ENCODE measurements around the gene RSPO3. TPM values are rescaled to one million over a fixed set of nuclear protein-coding genes. Genes with fewer than 3 reads are reported as not detected.

Gene RSPO3, protein sequence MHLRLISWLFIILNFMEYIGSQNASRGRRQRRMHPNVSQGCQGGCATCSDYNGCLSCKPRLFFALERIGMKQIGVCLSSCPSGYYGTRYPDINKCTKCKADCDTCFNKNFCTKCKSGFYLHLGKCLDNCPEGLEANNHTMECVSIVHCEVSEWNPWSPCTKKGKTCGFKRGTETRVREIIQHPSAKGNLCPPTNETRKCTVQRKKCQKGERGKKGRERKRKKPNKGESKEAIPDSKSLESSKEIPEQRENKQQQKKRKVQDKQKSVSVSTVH
- not detected for total RNA-seq

DNA sequence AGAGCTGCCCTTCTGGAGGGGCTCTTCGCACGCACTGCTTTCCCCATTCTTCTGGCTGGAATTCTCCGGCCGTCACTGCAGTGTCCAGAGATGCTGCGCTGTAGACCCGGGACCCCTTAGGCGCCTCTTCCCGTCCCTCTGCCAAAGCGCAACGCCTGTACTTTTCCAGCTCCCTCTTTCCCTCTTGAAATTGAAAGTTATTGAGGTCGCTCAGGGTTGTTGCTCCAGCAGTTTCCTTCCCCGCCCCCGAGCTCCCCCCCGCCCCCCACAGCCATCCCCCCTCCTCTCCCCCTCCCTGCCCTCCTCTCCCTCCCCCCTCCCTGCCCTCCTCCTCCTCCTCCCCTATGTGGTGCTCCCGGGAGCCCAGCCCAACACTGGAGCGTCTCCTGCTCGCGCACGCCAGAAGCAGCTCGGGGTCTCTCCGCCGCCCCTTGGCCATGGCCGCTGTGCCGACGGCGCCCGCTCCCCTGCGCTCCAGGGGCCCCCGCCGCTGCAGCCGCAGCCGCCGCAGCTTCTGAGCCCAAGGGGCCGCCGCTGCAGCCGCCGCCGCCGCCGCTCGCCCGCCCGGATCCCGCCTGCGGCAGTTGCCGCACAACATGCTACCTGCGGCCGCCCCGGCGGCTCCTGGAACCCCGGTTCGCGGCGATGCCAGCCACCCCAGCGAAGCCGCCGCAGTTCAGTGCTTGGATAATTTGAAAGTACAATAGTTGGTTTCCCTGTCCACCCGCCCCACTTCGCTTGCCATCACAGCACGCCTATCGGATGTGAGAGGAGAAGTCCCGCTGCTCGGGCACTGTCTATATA, at the start of gene RSPO3:
TSS of gene RSPO3 (plus strand) at position 374 of the 804 bp plus-strand sequence. CDS start 522 bp downstream, outside the sequence.
- Mint-ChIP-seq H3K36me3 (ENCODE audit: low read depth) (no peaks in the 10 kb centered on the region), H3K27ac (no peak within 1 kb of the TSS), H3K9me3 (no peaks in the 10 kb centered on the region), H3K4me3 (peak within 1 kb of the TSS; percentile 67), H3K4me1 (peaks cover 3% of the 10 kb centered on the region), H3K27me3 (peaks cover 55% of the 10 kb centered on the region)
- ATAC-seq (replicated peaks), result peak; percentile 31

DNA sequence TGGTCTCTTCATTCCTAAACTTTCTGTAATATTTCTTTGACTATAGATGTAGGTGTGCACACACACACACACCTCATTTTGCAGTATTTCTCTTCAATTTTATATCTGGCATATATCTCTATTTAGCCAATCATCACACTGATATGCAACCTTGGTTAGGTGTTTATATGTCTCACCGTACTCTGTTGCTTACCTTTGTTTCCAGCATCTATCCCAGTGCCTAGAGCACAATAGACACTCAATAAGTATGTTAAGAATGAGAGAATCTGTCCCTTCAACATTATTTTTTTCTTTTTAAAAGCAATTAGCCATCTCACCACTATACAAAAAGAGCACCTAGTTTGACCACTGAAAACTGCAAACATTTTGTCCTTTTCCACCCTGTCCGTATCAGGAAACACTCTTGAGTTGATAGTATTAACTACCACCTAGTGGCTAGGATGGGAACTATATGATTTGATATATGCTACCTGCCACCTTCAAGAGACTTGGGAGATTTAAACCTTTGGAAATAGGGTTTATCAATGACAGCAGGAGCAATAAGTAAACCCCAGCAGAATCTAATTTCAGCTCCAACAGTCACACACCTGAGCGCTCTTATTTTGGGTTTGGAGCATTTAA, 48.7 kb upstream of the RSPO3 start:
- no peaks in the 10 kb centered on the region for H3K9me3 Mint-ChIP-seq
- no peak overlapping the region for H3K4me3 Mint-ChIP-seq
- ATAC-seq (replicated peaks), result no peak
- H3K4me1 Mint-ChIP-seq, result no peaks in the 10 kb centered on the region
- H3K27me3 Mint-ChIP-seq, result no peaks in the 10 kb centered on the region
- no peaks in the 10 kb centered on the region for H3K36me3 Mint-ChIP-seq (ENCODE audit: low read depth)
- H3K27ac Mint-ChIP-seq, result no peak overlapping the region

DNA sequence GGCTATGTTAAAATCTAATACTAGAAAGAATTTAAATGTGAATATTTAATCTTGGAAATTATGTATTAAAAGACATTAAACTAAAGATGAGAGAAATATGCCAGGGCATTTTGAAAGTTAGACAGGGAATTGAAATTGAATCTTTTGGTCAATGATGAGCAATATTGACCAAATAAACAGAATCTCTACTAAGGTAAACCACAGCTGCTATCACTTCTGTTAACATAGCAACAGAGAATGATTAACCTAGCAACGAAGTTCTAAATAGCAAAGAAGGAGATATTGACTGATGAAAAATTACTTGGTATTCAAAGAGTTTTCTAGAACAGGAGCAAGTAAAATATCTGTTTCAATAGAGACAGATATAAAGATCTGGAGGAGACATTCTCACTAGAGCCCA, 45.2 kb upstream of the RSPO3 start:
- no peaks in the 10 kb centered on the region for H3K27me3 Mint-ChIP-seq
- no peak overlapping the region for H3K27ac Mint-ChIP-seq
- no peak for ATAC-seq (replicated peaks)
- no peaks in the 10 kb centered on the region for H3K9me3 Mint-ChIP-seq
- H3K4me1 Mint-ChIP-seq, result no peaks in the 10 kb centered on the region
- H3K4me3 Mint-ChIP-seq, result no peak overlapping the region
- H3K36me3 Mint-ChIP-seq (ENCODE audit: low read depth), result no peaks in the 10 kb centered on the region

DNA sequence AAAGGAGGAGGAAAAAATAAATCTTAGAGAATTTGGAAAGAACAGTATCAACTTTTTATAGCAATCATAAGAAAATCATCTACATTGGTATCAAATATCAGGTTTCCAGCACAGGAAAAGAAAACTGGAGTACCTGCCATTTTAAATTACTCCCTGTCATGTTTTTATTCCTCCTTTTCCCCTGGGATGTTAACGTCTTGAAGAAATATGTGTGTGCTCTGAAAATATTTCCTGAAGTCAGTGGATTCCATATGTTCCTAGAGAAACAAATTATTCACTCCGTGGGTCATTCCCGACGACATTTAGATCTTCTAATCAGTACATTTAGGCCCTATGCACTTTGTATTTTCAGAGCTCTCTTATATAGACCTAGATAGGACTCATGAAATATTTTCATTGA, 42.0 kb upstream of the RSPO3 start:
- ATAC-seq (replicated peaks), result no peak
- H3K4me1 Mint-ChIP-seq, result no peaks in the 10 kb centered on the region
- peaks cover 9% of the 10 kb centered on the region for H3K27me3 Mint-ChIP-seq
- no peak overlapping the region for H3K4me3 Mint-ChIP-seq
- H3K9me3 Mint-ChIP-seq, result no peaks in the 10 kb centered on the region
- H3K36me3 Mint-ChIP-seq (ENCODE audit: low read depth), result no peaks in the 10 kb centered on the region
- no peak overlapping the region for H3K27ac Mint-ChIP-seq

DNA sequence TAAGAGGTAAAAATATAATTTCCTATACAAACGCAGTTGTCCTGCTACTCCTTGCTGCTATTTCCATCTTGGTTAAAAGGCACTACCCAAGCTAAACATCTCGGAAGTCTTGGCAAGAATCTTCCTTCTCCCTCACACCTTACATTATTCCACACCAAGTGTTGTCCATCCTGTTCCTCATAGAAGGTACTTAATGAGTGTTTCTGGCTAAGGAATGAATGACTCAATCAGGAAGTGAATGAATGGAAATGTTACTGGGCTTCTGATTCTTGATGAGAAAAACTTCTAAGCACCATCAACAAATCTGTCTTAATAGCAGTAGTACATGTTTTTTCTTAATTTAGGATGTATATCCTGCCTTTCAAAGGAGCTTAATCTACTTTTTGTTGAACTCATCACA, 40.6 kb upstream of the RSPO3 start:
- peaks cover 11% of the 10 kb centered on the region for H3K27me3 Mint-ChIP-seq

DNA sequence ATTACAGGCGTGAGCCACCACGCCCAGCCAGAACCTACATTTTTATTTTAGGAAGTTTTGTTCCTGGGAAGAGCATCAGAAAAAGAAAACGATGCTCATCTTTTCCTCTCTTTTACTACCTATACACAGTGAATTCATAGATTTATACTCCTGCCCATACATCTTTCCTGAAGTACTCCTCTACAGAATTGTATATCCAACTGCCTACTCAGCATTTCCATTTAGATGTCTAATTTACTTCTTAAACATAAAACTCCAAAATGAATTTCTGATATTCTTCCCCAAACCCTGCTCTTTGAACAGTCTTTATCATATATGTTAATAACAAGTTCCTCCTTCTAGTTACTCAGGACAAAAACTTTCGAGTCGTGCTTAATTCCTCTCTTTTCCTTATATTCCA, 39.8 kb upstream of the RSPO3 start:
- Mint-ChIP-seq H3K27me3 (peaks cover 11% of the 10 kb centered on the region), H3K4me3 (no peak overlapping the region), H3K9me3 (no peaks in the 10 kb centered on the region), H3K36me3 (ENCODE audit: low read depth) (no peaks in the 10 kb centered on the region), H3K27ac (no peak overlapping the region), H3K4me1 (no peaks in the 10 kb centered on the region)
- no peak for ATAC-seq (replicated peaks)

More for the DNA sequence above, 40.6 kb upstream of the RSPO3 start:
- Mint-ChIP-seq H3K4me3 (no peak overlapping the region), H3K27ac (no peak overlapping the region), H3K4me1 (no peaks in the 10 kb centered on the region), H3K36me3 (ENCODE audit: low read depth) (no peaks in the 10 kb centered on the region), H3K9me3 (no peaks in the 10 kb centered on the region)
- no peak for ATAC-seq (replicated peaks)

DNA sequence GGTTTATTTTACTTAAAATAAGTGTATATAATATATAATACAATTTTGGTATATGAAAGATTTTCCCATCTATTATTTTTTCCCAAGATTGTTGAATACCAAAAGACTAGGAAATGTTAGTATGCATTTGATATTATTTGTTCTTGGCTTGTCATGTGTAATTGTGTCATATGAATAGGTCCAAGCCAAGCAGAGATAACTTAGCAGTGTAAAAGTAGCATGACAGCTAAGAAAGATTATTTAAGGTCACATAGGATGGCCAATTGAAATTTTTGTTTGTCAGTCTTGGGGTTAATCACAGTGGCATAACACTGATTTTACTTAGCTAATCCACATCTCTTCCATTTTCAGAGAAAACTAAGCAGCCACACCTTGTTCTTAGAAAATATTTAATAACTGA, 38.8 kb upstream of the RSPO3 start:
- peaks cover 11% of the 10 kb centered on the region for H3K27me3 Mint-ChIP-seq

DNA sequence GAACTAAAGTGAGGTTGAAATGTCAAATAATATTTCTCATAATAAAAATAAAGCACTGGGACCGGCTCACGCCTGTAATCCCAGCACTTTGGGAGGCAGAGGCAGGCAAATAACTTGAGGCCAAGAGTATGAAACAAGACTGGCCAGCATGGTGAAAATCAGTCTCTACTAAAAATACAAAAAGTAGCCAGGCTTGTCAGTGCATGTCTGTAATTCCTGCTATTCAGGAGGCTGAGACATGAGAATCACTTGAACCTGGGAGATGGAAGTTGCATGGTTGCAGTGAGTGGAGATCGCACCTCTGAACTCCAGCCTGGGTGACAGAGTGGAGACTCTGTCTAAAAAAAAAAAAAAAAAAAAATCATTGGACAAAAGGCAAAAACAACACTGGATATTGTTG, 38.4 kb upstream of the RSPO3 start:
- ATAC-seq (replicated peaks), result no peak
- H3K27ac Mint-ChIP-seq, result no peak overlapping the region
- H3K36me3 Mint-ChIP-seq (ENCODE audit: low read depth), result no peaks in the 10 kb centered on the region
- no peak overlapping the region for H3K4me3 Mint-ChIP-seq
- no peaks in the 10 kb centered on the region for H3K4me1 Mint-ChIP-seq
- H3K27me3 Mint-ChIP-seq, result peaks cover 11% of the 10 kb centered on the region
- no peaks in the 10 kb centered on the region for H3K9me3 Mint-ChIP-seq

More for the DNA sequence above, 38.8 kb upstream of the RSPO3 start:
- Mint-ChIP-seq H3K9me3 (no peaks in the 10 kb centered on the region), H3K4me3 (no peak overlapping the region), H3K4me1 (no peaks in the 10 kb centered on the region), H3K27ac (no peak overlapping the region), H3K36me3 (ENCODE audit: low read depth) (no peaks in the 10 kb centered on the region)
- no peak for ATAC-seq (replicated peaks)

DNA sequence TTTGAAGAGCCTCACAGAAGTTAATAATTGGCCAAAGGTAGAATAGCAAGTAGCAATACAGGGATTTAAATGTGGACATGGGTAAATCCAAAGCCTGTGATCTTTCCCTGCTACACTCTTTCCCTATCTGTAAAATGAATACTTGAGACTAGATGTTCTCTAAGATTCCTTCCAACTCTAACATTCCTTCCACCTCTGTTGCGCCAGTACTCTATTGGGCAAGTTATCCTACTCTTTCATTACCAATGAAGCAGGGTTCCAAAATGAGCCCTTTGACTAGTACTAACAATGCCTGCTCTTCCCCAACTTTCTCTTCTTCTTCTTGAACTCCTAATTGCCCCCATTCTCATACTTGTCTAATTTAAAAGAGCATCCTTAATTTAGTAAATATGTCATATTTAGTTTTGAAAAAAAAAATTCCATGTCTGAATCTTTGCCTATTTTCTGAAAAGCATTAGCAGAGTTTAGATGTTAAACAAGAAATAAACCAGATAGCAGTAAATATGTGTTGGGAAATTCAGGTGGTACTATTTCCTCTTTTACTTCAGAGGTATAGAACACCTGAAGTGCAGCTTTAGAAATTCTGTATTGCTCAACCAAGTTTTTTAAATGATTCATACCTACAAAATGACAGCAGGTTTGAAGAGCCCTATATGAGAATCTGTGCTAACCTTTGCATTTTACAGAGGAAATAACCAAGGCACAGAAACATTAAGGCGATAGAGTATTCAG, 35.1 kb upstream of the RSPO3 start:
- no peaks in the 10 kb centered on the region for H3K4me1 Mint-ChIP-seq
- no peaks in the 10 kb centered on the region for H3K36me3 Mint-ChIP-seq (ENCODE audit: low read depth)
- H3K4me3 Mint-ChIP-seq, result no peak overlapping the region

DNA sequence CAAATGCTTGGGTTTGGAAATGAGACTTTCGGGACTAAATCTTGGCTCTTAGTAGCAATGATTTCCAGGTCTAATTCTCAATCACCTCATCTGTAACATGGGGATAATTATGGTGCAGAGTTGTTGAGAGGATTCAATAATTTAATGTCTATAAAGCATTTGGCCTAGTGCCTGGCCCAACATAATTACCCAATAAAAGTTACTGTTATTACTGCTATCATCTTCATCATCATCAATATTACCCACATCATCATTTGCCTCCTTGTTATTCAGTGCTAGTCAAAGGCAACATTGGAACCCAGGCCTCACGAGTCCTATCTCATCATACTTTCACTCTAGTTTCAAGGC, 34.5 kb upstream of the RSPO3 start:
- H3K27me3 Mint-ChIP-seq, result peaks cover 8% of the 10 kb centered on the region
- no peak for ATAC-seq (replicated peaks)

More for the DNA sequence above, 35.1 kb upstream of the RSPO3 start:
- ATAC-seq (replicated peaks), result no peak
- Mint-ChIP-seq H3K9me3 (no peaks in the 10 kb centered on the region), H3K27me3 (peaks cover 11% of the 10 kb centered on the region), H3K27ac (no peak overlapping the region)

DNA sequence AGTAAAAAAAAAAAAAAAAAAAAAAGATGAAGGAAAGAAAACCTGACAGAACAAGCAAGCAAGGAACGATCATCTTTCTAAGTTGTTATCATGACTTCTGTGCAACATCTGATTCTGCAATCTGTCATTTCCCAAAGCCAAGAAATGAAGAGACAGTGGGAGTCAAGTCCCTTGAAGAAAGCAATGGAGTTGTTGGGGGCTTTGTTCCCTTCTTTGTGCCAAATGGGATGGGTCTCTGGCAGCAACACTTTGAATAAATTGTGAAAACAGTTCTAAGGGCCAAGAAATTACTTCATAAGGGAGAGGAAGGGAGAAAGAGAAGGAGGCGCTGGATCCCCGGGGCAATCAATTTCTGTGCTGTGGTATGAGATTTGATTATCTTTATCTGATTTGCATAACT, 33.3 kb upstream of the RSPO3 start:
- H3K27me3 Mint-ChIP-seq, result peaks cover 3% of the 10 kb centered on the region
- H3K27ac Mint-ChIP-seq, result no peak overlapping the region
- ATAC-seq (replicated peaks), result no peak
- no peaks in the 10 kb centered on the region for H3K4me1 Mint-ChIP-seq
- H3K4me3 Mint-ChIP-seq, result no peak overlapping the region
- no peaks in the 10 kb centered on the region for H3K9me3 Mint-ChIP-seq
- H3K36me3 Mint-ChIP-seq (ENCODE audit: low read depth), result no peaks in the 10 kb centered on the region

More for the DNA sequence above, 34.5 kb upstream of the RSPO3 start:
- Mint-ChIP-seq H3K4me3 (no peak overlapping the region), H3K36me3 (ENCODE audit: low read depth) (no peaks in the 10 kb centered on the region), H3K4me1 (no peaks in the 10 kb centered on the region), H3K9me3 (no peaks in the 10 kb centered on the region), H3K27ac (no peak overlapping the region)

DNA sequence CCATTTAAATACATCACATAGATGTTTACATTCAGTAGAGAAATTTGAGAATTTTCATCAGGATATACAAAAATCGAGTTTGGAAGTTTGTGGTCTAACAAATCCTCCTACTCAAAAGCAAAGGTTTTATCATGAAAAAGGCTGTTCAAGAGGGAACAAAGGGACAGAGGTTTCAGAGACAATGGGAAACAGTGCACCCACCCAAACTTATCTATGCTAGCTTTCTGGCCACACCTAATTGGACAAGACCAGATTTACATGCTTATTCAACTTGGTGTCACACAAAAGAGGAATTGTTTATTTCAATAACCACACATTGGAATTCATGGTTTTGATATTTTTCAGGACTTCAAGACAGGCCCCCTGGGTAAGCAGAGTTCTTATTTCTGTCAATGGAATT, 28.4 kb upstream of the RSPO3 start:
- Mint-ChIP-seq H3K27me3 (no peaks in the 10 kb centered on the region), H3K36me3 (ENCODE audit: low read depth) (no peaks in the 10 kb centered on the region), H3K27ac (no peak overlapping the region), H3K4me1 (no peaks in the 10 kb centered on the region), H3K4me3 (no peak overlapping the region), H3K9me3 (no peaks in the 10 kb centered on the region)
- no peak for ATAC-seq (replicated peaks)

DNA sequence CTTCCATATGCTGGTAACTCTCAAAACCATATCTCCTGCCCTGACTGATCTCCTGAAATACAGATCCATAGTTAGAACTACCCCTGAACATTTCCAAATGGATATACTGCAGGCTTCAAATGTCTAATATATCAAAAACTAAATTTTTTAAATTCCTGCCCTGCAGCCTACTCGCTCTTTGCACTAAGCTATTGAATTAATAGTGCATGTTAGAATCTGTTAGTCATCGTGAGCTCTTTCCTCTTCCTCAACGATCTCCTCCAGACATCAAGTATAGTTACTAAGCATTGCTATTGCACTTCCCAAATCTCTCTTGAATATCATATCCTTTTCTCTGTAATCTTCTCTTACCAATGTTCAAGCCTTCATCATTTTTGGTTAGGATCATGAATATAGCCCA, 26.0 kb upstream of the RSPO3 start:
- H3K4me1 Mint-ChIP-seq, result no peaks in the 10 kb centered on the region
- no peaks in the 10 kb centered on the region for H3K36me3 Mint-ChIP-seq (ENCODE audit: low read depth)
- no peak for ATAC-seq (replicated peaks)
- H3K4me3 Mint-ChIP-seq, result no peak overlapping the region
- no peaks in the 10 kb centered on the region for H3K27me3 Mint-ChIP-seq
- H3K27ac Mint-ChIP-seq, result no peak overlapping the region
- H3K9me3 Mint-ChIP-seq, result no peaks in the 10 kb centered on the region

DNA sequence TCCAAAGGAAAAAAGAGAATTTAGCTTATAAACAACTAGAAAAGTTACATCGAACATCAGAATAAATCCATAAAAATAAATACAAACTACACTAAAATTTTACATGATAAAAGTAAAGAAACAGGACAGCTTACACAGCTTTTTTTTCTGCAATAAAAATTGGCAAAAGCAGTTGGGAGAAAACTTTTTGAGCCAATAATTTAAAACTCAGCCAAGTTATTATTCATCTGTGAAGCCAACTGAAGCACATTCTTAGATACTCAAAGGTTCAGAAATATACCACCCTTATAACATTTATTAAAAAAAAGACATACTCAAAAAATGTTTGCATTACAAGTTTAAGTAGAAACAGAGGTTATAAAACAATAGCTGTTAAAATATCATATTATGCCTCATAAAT, 23.7 kb upstream of the RSPO3 start:
- H3K4me3 Mint-ChIP-seq, result no peak overlapping the region

More for the DNA sequence above, 23.7 kb upstream of the RSPO3 start:
- no peak overlapping the region for H3K27ac Mint-ChIP-seq
- no peaks in the 10 kb centered on the region for H3K36me3 Mint-ChIP-seq (ENCODE audit: low read depth)
- no peaks in the 10 kb centered on the region for H3K9me3 Mint-ChIP-seq
- H3K27me3 Mint-ChIP-seq, result no peaks in the 10 kb centered on the region
- no peak for ATAC-seq (replicated peaks)
- no peaks in the 10 kb centered on the region for H3K4me1 Mint-ChIP-seq
